Stimulated activated naive CD8-positive, alpha-beta T cell treated with anti-CD3 and anti-CD28 coated beads, Interleukin-15, Interleukin-2, amounts not matched to agents 100 U/mL and 50 U/mL, for 24 hours (primary cell): Measurements from ENCODE around the gene NKD2.
A peak's percentile ranks its signal among the peaks of the same experiment; 100 is the strongest.
"Not testable (repeated sequence)": the region's sequence is repeated elsewhere in the genome, so short reads cannot be mapped to it uniquely, and the experiment has no call there.

Experiments used
- ATAC-seq: fragments of 150-1000 bp; cut with Tn5 transposase; one replicate; pipeline ENCODE4 v1.10.0; 2021
- DNase-seq: peaks from one replicate; pipeline ENCODE4 v3.0.0; 2021

NKD2 gene

GRCh38 chr5:979100-979817 lies 29.3 kb upstream of the NKD2 start:
- ATAC-seq (no peak), DNase-seq (no peak)

- no peak for DNase-seq
- no peak for ATAC-seq
These were observed 28.5 kb upstream of the NKD2 start for GRCh38 chr5:980001-980588.

DNA sequence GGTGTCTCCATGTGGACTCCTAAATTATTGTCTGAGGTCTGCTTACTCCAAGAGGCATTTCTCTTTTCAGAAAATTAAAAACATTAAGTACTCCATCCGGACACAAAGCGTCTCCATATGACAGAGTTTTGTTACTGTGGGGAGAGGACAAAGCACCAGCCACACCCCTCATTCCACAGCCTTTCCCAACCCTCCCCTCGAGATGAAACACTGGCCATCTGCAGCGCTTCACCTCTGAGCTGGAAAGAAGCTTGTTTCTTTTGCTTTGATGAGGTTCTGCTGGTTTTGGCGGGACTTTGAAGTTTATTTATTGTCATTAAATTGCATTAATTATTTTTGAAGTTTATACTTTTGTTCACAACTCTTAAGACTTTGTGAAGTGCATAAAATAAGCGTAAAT lies 27.6 kb upstream of the NKD2 start:
- DNase-seq (no peak), ATAC-seq (no peak)

DNA sequence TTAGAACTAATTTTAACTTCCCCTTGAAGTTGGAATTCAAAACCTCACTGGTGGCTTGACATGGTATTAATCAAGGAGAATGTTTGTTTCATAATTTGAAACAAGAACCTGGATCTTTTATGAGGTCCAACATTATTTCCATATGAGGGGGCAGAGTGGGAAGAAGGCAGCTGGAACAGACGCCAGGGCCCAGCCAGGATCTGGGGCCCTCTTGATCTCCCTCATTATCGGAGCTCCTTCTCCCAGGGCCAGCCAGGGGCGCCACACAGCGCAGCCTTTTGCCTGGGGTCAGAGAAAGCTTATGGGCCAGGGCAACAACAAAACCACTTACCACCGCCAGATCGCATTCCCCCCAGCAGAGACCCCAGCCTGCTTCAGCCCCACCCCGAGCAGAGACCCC lies 27.1 kb upstream of the NKD2 start:
- DNase-seq (no peak), ATAC-seq (no peak)

- ATAC-seq (no peak), DNase-seq (no peak)
These were observed 26.0 kb upstream of the NKD2 start for GRCh38 chr5:982377-983237.

DNA sequence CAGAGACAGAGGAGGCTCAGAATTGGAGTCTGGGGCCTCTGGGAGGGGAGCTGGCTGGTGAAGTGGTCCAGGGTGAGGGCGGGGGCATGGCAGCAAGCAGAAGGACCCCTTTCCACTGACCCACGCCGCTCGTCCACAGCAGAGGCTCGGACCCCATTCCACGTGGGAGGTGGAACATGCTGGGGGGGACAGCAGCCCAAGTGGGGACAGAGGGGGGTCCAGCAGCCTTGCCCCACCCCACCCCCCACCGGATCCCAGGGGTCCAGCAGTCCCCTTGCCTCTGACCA lies 25.4 kb upstream of the NKD2 start:
- ATAC-seq: no peak
- DNase-seq: no peak

- DNase-seq (no peak), ATAC-seq (no peak)
These were observed 25.0 kb upstream of the NKD2 start for GRCh38 chr5:983568-983967.

GRCh38 chr5:984774-985173 lies 23.8 kb upstream of the NKD2 start:
- ATAC-seq: no peak
- DNase-seq: no peak

DNA sequence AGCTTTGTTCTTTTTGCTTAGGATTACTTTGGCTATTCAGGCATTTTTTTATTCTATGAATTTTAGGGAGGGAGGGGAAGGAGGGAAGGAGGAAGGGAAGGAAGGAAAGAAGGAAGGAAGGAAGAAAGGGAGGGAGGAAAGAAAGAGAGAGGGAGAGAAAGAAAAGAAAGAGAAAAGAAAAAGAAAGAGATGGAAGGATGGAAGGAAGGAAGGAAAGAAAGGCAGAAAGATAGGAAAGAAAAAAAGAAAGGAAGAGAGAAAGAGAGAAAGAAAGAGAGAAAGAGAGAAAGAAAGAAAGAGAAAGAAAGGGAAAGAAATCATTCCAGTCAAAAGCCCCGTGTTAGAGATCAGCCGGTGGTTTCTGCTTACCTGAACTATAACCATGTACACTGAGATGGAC lies 20.8 kb upstream of the NKD2 start:
- no peak for DNase-seq
- no peak for ATAC-seq

GRCh38 chr5:988322-988721 lies 20.3 kb upstream of the NKD2 start:
- DNase-seq (no peak), ATAC-seq (no peak)

DNA sequence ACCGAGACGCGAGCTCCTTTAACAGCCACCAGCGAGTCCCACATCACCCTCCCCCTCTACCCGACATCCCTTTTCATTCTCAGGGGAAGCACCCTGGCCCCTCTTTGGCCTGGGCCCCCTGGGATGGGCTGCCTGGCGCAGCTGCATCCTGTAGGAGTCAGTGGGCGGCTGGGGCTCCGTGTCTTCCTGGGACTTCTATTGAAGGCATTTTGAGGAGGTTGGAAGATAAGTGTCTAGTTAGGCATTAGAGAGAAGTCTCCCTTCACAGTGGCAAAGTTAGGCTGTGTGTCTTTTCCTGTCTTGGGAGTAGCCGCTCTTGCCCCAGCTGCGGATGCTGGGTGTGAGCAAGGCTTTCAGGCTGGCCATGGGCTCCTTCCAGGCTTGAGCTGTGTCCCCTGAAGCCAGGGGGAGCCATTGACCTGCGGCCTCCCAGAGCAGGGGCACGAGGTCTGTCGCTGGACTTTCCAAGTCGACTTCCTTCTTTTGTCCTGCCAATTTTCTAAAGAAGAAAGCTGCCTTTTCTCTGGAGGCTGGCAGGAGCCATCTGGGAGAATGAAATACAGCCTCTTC lies 18.6 kb upstream of the NKD2 start:
- DNase-seq: no peak
- peak; percentile 19 for ATAC-seq

GRCh38 chr5:991472-992267 lies 16.9 kb upstream of the NKD2 start:
- ATAC-seq (no peak), DNase-seq (no peak)

DNA sequence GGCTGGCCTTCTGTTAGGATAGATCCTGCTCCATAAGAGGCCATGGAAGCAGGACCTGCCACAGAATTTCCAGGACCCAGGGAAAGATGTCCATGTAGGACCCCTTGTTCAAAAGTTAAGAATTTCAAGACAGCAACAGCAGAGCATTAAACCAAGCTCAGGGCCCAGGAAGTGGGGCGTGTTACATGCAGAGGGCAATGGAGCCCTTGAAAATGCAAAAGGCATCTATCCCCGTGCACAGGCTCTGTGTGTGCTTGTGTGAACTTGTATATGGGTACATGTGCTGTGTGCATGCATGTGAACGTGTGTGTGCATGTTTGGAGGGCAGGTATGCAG lies 14.4 kb upstream of the NKD2 start:
- ATAC-seq: no peak
- no peak for DNase-seq

DNA sequence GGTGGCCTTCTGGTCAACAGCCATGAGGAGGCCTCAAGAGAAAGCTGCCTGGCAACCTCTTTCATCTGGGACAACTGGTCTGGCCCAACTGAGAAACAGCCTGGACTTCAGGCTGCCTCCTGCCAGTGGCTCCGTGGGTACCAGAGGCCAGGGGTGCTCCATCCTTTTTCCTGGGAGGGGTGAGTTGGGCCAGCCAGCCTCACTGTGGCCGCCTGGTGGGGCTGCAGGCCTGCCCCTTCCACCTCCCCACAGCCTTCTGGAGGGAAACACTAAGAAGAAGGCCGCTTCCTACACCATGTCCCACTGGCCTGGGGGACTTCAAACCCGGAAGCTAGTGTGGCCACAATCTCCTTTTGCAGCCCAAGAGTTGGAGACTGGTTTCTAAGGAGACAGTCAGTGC lies 13.8 kb upstream of the NKD2 start:
- ATAC-seq: no peak
- no peak for DNase-seq

GRCh38 chr5:995318-995717 lies 13.3 kb upstream of the NKD2 start:
- ATAC-seq: no peak
- no peak for DNase-seq

DNA sequence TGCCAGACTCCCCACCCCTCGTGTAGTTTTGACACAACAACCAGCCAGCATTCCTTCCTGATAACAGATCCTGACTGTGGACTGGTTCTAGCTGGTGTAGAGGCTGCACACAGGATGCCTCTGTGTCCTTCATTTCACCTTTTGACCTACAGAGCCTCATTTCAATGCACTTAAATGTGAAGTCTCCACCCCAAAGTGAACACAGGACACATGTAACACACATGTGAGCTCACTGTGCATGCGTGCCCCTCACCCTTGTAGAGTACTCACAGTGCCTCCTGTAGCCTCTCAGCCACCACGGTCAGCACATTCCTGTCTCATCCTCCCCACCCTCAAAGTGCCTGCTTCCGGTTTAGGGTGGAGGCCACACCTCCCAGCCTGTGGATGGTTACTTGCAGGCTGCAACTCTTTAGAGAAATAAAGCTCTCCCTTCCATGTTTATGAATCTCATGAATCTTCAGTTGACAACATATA lies 11.6 kb upstream of the NKD2 start:
- DNase-seq: no peak
- ATAC-seq: peak; percentile 57

DNA sequence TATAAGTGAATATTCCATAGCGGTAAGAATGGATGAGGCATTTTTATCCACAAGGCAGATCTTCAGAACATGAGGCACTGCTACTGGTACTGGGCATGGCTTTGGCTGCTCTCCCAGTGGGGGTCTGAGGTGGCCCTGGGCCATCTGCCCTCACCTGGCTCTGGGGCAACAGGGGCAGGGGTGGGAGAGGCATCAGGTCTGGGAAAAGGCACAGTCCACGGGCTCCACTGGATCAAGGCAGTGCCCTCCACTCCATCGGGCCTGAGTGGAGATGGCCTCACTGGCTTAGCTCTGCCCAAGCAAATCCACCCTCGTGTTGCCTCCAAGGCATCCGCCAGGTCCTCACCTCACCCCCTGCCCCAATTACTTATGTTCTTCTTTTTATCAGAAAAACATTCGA lies 10.9 kb upstream of the NKD2 start:
- ATAC-seq: no peak
- no peak for DNase-seq

DNA sequence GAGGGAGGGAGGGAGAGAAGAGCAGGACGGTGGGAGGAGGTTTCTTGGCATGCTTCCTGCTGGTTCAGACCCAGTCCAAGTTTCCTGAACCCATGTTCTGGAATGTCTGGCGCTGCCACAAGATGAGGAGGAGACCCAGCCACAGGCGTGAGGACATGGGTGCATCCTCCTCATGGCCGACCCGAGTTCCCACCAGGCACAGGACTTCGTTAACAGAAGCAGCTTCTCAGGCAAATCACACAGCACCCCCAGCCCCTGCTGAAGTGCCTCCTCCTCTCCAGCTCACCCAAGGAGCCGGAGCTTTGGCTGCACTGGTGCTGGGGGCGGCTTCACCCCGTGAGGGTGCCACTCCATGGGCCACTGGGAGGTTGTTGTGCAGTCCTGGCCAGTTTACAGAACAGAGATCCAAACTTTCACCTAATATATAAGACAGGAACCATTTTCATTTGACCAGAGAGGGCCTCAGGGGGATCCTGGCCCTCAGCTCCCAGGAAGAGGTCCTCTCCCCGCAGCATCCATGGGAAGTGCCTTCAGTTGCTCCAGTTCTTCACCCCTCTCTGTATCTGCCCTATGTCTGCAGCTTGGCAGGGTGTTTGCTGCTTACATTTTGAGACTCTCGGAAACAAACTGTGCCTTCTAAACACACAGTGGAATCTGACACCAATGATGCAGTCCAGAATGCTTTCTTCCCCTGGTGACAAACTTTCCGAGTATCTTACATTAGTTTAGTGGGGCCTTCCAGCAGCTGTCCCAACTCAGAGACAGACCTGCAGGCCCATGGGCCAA lies 10.2 kb upstream of the NKD2 start:
- ATAC-seq (no peak), DNase-seq (no peak)

DNA sequence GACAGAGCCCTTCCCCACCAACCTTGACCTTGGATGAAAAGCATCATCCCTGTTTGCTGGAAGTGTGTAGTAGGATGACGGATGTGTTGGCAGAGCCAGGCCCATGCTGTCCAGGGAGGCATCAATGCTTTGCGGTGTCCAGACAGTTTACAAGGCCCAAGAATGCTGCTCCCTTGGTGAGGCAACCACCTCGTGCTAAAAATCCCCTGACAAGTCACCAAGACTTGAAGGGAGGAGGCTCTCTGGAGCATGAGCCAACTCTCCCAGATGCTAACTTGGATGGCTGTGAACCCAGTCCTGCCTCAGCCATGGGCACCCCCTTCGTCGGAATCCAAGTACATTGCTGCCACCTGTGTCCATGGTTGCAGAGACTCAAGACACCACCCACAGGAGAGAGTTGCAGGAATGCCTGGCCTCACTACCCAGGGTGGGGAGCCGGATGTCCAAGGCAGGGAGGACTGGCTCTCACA lies 9.5 kb upstream of the NKD2 start:
- no peak for DNase-seq
- no peak for ATAC-seq

DNA sequence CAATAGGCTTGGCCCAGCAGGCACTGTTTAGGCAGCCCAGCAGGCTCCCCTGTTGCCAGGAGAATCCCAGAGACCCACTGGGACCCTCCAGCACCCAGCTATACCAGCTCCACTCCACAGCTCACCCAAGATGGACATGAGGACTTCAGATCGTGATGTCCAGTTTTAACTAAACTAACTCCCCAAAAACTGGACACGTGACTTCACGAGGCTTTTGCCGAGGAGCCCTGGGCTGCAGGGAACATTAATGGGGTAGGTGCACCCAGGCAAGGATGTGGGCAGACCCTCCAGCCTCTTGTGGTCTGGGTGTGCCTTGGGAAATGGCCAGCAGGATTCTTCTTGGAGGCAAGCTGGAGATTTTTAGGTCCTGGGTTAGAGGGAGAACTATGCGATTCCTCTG lies 8.9 kb upstream of the NKD2 start:
- DNase-seq: no peak

DNA sequence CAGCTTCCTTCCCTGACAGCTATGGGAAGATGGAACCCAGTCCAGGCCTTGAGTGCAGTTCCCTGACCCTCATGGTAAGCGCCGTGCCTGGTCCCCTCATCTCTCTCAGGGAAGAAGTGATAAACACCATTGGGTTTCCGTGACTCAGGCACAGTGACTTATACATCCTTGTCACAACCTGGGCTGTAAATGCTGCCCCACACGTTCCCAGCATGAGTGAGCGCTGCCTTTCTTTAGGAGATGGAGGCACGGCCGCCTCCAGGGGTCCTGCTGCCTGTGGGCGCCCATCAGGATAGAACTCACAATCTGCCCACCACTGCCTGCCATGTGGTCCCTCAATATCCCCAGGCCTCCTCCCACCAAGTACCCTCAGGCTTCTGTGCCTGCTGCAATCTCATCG lies 8.3 kb upstream of the NKD2 start:
- no peak for DNase-seq
- ATAC-seq: no peak

More for the DNA sequence above, 8.9 kb upstream of the NKD2 start:
- no peak for ATAC-seq

GRCh38 chr5:1000831-1001230 lies 7.8 kb upstream of the NKD2 start:
- DNase-seq, ATAC-seq: not testable (repeated sequence)
